Stimulated activated CD8-positive, alpha-beta memory T cell treated with anti-CD3 and anti-CD28 coated beads, Interleukin-15, amount 100 ng/mL, for 4 hours (primary cell): ENCODE measurements around the gene ABI1.

Source experiments
- DNase-seq, 2 donors: peaks; one replicate each; pipeline ENCODE4 v3.0.0-alpha.2; 2020; ENCODE audit warnings: low read depth in 2 of 2

The ABI1 gene

GRCh38 chr10:26770069-26770468 is 90.7 kb downstream of the ABI1 start:
- no peak for DNase-seq

DNA sequence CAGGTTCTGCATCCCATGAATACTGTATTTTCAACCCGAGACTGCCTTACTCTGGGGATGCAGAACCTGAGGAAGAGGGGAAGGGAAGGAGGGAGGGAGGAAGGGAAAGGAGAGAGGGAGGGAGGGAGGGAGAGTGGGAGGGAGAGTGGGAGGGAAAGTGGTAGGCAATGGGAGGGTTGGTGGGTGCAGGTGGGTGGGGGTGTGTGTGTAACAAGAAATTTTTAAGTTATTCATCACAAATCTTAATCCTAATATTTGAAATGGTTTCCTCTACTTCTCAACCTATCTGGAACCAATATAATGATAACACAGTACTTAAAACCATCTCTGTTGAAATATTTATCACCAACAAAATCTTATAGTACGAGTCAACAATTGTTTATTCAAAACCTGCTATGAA is 95.2 kb downstream of the ABI1 start:
- no peak for DNase-seq

DNA sequence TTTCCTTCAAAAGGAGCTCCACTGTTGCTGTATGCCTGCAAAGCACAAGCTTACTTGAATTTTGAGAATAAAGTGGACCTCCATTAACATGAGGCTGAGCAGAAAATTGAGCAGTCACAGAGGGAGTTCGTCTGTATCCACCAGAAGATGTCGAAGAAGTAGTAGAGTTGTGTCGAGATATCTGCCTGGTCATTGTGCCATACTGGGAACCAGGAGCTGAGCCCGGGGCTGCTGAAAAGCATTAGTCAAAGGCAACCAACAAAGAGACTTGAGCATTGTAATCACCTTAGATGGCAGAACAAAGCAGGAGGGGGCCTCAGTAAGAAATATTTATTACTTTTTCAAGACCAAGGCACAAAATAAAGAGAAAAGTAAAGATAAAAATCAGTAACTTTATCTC is 101.8 kb downstream of the ABI1 start:
- DNase-seq = no peak

GRCh38 chr10:26755443-26755903 is 105.3 kb downstream of the ABI1 start:
- no peak for DNase-seq

DNA sequence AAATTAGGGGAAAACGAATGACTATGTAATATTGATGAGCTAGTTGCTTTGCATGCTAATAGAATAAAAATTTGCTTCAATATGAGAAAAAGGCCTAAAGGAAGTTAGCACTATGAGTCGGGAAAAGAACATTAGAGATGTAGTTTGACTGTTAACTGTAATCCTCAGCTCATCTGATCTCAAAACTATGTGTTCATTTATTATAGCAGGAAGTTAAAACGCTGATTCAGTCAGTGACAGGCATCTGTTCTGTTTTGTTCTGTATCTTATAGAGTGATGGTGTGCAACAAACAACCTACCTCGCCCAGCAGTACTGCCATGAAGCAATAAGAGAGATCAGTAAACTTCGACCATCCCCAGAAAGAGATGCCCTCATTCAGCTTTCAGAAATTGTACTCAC is 114.7 kb downstream of the ABI1 start:
- DNase-seq = no peak

DNA sequence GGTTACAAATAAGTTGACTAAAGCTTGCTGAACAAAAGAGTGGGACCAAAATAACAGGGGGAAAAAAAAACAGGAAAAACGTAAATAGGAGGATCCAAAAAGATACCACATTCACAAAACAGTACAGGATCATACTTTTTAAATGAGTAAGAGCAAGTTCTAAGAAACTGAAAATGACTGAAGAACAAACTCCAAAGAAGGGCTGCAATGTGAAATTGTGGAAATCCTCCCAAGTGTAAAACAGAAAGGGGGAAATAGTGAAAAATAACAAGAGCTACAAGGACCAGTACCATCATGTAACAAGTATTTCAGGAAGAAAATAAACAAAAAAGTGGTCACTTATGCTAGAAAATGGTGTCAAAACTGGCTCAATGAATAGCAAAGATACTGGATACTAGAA is 116.9 kb downstream of the ABI1 start:
- no peak for DNase-seq

DNA sequence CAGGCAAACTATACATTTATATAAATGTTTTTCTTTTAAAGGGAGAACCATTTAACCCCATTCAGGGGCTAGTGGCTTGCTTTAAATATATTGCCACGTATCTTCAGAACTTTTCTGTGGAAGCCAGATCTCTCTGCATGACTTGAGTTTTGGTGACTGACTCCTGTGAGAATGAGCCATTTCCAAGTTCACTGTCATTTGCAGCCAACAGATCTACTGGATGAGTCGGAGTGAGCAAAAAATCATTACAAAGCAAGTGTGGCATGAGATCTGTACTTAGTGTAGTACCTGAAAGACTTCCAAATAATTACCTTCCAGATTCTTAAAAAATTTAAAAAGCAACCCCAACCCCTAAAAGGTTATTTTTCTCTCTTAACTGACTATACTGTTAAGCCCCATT is 117.7 kb downstream of the ABI1 start:
- no peak for DNase-seq

DNA sequence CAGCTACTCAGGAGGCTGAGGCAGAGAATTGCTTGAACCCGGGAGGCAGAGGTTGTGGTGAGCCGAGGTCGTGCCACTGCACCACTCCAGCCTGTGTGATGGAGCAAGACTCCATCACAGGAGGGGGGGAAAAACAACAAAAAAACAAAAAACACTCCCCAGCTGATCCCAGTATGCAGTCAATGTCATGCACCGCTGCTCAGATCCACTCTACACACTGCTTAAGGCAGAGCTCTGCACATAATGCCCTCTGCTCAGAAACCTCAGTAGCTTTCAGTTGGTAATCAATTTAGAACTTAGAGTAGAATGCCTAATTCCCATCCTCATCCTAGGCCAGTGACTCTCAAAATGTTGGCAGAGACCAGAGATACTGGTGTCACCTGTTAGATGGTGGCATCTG is 119.4 kb downstream of the ABI1 start:
- no peak for DNase-seq

- DNase-seq = no peak
Measured at GRCh38 chr10:26739071-26739631, 121.6 kb downstream of the ABI1 start.

DNA sequence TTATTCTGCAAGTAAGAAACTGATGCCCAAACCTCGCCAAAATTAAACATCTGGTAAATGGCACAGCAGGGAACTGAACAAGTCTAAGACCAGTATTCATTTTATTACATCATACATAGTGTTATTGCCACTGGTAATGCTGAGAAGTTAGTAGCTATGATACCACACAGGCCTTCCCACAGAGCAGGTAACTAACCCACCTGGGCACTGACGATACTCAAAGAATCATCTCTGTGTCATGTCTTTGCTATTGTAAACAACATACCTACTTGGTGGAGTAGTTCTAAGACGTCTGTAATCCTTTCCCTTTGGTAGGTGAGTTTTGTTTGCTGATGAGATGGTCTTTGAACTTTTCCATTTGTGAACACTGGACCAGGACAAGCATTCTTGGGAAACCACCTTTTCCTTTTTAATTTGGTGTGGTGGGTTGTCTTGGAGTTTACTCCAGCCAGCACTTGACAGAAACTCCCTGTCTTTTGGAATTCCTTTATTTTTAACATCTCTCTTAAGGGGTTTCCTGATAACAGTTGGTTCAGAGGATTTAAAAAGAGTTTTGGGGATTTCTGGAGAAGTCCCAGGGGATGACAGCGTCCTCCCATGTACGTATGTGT is 122.4 kb downstream of the ABI1 start:
- no peak for DNase-seq

- DNase-seq = no peak
Measured at GRCh38 chr10:26737730-26738129, 123.0 kb downstream of the ABI1 start.

DNA sequence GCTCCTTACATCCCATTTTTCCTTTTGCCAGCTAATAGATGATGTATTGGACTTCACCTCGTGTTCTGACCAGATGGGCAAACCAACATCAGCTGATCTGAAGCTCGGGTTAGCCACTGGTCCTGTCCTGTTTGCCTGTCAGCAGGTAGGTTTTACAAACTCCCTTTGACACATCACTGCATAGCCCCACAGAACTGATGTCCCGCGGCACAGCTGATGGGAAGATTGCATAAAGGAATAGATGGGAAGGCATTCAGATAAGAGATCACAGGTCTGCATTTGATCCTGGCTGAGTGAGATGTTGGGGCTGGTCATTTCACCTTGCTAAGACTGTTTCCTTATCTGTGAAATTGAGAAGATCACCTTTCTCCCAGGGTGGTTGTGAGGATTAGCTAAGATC is 125.3 kb downstream of the ABI1 start:
- no peak for DNase-seq

DNA sequence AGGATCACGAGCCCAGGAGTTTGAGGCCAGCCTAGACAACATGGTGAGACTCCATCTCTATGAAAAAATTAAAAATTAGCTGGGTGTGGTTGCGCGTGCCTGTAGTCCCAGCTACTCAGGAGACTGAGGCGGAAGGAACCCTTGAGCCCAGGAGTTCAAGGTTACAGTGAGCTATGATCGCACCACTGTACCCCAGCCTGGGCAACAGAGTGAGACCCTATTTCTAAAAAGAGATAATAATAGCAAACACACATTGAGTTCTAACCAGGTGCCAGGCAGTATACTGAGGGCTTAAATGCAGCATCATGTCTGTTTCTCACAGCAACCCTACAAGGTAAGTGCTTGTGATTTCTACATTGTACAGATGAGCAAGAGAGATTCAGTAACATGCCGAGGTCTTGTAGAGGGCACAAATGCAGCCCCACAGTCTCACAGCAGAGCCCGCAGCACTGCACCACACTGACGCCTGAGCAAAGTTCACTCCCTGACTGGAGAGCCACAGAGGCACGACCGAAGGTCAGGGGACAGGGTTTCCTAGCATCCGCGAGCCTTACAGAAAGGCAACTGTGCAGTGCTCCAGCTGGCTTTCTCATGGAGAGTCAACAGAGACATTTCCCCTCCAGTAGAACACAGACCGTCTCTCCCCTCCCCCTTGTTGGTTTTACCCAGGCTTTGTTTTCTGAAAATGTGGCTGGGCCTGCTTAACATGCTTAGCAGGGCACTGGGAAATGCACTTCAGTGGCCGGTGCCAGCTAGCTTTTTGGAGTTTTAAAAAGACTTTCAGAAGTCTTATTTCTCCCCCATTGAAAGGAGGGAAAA is 126.8 kb downstream of the ABI1 start:
- DNase-seq = no peak

DNA sequence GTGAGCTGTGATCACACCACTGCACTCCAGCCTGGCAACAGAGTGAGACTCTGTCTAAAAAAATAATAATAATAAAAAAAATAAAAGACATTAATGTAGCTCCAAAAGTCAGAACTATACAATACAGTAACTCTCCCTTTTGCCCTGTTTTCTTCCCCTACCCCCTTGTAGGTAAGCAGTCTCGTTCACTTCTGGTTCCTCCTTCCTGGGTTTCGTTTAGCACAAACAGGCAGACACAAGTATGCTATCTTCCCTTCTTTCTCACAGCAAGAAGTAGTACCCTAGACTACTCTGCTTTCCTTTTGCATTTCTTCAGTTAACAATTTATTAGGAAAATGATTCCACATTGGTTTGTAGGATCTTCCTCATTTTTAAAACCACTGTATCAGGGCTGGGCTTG is 130.2 kb downstream of the ABI1 start:
- no peak for DNase-seq

GRCh38 chr10:26729395-26729794 is 131.4 kb downstream of the ABI1 start:
- DNase-seq = no peak

- DNase-seq = no peak
Measured at GRCh38 chr10:26728957-26729356, 131.8 kb downstream of the ABI1 start.

DNA sequence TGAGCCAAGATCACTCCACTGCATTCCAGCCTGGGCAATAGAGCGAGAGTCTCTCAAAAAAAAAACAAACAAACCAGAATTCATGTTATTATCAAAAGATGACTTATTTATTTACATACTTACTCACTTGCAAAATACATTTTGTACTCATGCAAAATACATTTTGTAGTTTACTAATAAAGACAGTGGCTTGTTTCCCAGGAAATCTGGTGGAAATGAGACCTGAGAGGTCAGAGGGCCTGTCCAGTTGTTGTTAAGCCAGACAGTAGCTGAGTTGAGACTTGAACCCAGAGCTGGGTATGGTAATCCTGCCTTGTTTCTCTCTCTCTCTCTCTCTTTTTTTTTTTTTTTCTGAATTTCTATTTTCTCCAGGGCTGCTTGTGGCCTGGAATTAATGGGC is 133.8 kb downstream of the ABI1 start:
- DNase-seq = no peak

DNA sequence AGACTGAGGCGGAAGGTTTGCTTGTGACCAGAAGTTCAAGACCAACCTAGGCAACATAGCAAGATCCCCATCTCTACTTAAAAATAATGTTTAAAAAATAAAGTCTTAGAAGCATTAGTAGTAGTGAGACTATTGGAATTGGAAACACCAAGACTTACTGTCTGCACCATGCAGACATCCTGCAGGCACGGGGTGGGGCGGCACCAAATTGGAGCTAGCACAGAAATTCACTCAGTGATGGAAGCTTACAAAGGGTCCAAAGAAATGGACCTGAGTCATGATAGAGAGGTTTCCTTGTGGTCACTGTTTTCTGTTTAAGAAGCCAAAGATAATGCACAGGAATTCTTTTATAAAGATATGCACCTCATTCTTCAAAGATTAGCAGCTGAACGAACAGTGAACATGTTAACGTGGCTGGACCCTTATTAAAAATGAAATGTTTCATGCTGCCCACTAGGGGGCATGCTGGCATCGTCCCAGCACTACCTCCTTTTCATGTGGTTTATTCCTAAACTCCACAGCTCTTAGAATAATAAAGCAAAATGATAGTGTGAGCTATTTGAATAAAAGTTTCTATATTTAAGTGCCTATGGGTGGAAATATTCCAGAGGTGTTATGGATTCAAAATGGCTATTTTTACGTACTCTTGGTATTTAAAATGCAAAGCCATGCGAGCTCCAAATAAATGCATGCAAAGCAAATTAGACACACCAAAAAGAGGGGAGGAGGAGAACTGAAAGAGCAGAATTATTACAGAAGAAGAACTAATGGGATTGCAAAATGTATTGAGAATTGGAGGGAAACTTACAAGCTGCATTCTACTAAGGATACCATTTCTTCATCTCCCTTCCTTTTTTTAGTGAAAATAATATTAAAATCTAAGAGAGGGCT is 134.7 kb downstream of the ABI1 start:
- peak in 1 of 2 donors; percentile 4 for DNase-seq

DNA sequence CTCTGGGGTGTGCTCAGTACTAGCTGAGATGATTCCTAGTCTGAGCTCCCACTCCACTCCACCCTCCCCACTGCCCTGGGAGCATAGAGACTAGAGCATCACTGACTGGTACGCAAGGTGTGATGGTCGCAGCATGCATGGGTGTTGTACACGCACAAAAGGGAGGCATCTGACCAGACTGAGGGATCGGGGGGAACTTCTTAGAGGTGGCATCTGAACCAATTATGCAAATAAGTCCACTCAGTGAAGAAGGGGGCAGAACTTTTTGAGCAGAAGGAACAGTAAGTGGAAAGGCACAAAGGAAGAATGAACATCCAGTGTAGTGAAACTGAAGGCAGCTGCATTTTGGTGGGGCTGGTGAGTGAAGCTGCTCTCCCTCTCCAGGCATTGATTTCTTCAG is 137.7 kb downstream of the ABI1 start:
- DNase-seq = no peak

GRCh38 chr10:26721561-26721960 is 139.2 kb downstream of the ABI1 start:
- peak in 1 of 2 donors; percentile 2 for DNase-seq

GRCh38 chr10:26717476-26717875 is 143.3 kb downstream of the ABI1 start:
- DNase-seq = no peak

DNA sequence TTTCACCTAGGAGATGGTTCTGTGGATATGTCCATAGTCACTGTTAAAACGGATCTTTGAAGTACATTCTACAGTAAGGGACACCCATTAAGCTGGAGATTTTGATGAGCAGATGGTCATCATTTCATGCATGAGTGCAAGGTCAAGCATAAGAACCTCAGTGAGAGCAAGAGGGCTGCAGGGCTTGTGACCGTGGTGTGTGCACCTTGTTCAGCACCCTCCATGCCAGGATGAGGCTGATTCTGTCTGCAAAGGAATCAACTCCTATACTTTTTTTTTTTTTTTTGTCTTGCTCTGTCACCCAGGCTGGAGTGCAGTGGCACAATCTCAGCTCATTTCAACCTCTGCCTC is 145.6 kb downstream of the ABI1 start:
- DNase-seq = no peak
